Measurements from ENCODE around the gene GNPTAB.

DNA sequence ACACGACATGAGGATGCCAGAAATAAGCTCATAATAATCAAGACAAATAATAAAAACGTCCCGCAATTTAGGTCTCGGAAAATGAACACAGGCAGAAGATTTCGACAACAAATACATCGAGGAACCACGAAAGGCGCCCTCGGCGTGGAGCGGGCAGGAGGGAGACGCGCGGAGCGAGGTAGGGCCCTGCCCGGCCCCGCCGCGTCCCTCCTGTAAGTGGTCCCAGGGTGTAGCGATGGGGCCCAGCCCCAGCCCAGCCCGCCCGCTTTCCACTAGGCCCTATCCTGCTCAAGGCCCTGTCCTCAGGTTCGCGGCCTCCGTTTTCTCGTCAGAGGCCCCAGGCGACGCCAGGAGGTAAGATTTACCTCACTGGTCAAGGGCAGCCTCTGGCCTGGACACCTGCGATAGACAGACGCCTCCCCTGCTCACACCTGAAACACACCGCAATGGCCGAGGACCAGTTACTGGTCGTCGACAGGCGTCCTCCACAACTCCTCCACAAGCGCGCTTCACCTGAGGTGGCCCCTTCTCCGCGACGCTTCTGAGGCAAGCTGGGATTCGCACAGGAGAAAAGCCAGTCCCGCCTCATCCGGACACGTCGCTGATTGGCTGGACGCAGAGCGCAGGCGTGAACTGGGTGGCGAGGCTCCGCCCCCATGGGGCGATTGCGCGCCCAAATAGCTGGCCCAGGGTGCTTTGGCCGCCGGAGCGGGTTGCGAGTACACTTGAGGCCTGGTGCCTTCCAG is 91.7 kb downstream of the GNPTAB start, which contains the start of gene SYCP3:
- TF ChIP-seq, protein P1, sequence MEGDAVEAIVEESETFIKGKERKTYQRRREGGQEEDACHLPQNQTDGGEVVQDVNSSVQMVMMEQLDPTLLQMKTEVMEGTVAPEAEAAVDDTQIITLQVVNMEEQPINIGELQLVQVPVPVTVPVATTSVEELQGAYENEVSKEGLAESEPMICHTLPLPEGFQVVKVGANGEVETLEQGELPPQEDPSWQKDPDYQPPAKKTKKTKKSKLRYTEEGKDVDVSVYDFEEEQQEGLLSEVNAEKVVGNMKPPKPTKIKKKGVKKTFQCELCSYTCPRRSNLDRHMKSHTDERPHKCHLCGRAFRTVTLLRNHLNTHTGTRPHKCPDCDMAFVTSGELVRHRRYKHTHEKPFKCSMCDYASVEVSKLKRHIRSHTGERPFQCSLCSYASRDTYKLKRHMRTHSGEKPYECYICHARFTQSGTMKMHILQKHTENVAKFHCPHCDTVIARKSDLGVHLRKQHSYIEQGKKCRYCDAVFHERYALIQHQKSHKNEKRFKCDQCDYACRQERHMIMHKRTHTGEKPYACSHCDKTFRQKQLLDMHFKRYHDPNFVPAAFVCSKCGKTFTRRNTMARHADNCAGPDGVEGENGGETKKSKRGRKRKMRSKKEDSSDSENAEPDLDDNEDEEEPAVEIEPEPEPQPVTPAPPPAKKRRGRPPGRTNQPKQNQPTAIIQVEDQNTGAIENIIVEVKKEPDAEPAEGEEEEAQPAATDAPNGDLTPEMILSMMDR (IDR thresholded peaks at IDR 0.05): no peak
- no peak for TF ChIP-seq POLR2A (IDR thresholded peaks at IDR 0.05)
